Endodermal cell (in vitro differentiated cells): ENCODE results near the gene DMBT1. TPM values are rescaled to one million over a fixed set of nuclear protein-coding genes. Genes with fewer than 3 reads are reported as not detected.

Experiments
- DNase-seq: peaks from one replicate; pipeline ENCODE4 v3.0.0-alpha.2; 2017
- H3K27ac ChIP-seq: 2 replicates; pipeline ENCODE4 v1.5.1; 2013; ENCODE audit warnings: mild to moderate bottlenecking, low read depth, low read length, moderate library complexity
- H3K27me3 ChIP-seq: 2 replicates; pipeline ENCODE4 v1.6.1; 2013; ENCODE audit warnings: mild to moderate bottlenecking, low read length, moderate library complexity; ENCODE audit not compliant: insufficient read depth, control insufficient read depth, poor library complexity, severe bottlenecking
- H3K36me3 ChIP-seq: 2 replicates; pipeline ENCODE4 v1.7.0; 2013; ENCODE audit warnings: mild to moderate bottlenecking, low read length, moderate library complexity; ENCODE audit not compliant: control insufficient read depth, insufficient read depth
- H3K4me1 ChIP-seq: one replicate; pipeline ENCODE4 v1.7.0; 2013; ENCODE audit warnings: low read length; ENCODE audit not compliant: control insufficient read depth, insufficient read depth
- H3K4me3 ChIP-seq: 2 replicates; pipeline ENCODE4 v1.5.1; 2013; ENCODE audit warnings: mild to moderate bottlenecking, low read length, moderate library complexity
- H3K9ac ChIP-seq: 2 replicates; pipeline ENCODE4 v1.6.1; 2013; ENCODE audit warnings: mild to moderate bottlenecking, low read length, moderate library complexity; ENCODE audit not compliant: poor library complexity, severe bottlenecking; ENCODE audit errors: extremely low read depth
- H3K9me3 ChIP-seq: 2 replicates; pipeline ENCODE4 v1.6.1; 2013; ENCODE audit warnings: mild to moderate bottlenecking, low read length, moderate library complexity; ENCODE audit not compliant: control insufficient read depth
- H3K27ac Mint-ChIP-seq: 2 replicates; pipeline ENCODE4 v1.8.0; 2020; ENCODE audit warnings: mixed read lengths
- H3K27me3 Mint-ChIP-seq: 2 replicates; pipeline ENCODE4 v1.8.0; 2021; ENCODE audit warnings: mild to moderate bottlenecking, mixed read lengths; ENCODE audit not compliant: insufficient read depth
- H3K36me3 Mint-ChIP-seq: 2 replicates; pipeline ENCODE4 v1.8.0; 2020; ENCODE audit warnings: low read depth, mixed read lengths
- H3K4me1 Mint-ChIP-seq: 2 replicates; pipeline ENCODE4 v1.8.0; 2020; ENCODE audit warnings: mixed read lengths
- H3K4me3 Mint-ChIP-seq: 2 replicates; pipeline ENCODE4 v1.8.0; 2020; ENCODE audit warnings: mild to moderate bottlenecking, moderate library complexity, mixed read lengths
- H3K9me3 Mint-ChIP-seq: 2 replicates; pipeline ENCODE4 v1.8.0; 2020; ENCODE audit warnings: mild to moderate bottlenecking, mixed read lengths
- CTCF ChIP-seq: fragments of 200-600 bp; sonication (generic); conservative IDR thresholded peaks from 2 replicates; pipeline ENCODE4 v1.5.0; 2021; ENCODE audit warnings: antibody characterized with exemption, mild to moderate bottlenecking
- WGBS, 2 experiments: methylation state at CpG; one replicate each; pipeline versions ENCODE4 v1.1.5 to v1.1.7; 2013; ENCODE audit warnings: missing lambda C conversion rate in 2 of 2, mixed read lengths in 1 of 2; ENCODE audit not compliant: insufficient coverage in 1 of 2, insufficient read length in 1 of 2; 5-methylcytosine and 5-hydroxymethylcytosine counted together
- total RNA-seq, 2 donors: library from RNA; stranded (reverse); fragmentation: NEBNext Ultra II Directional in 1 of 2; extraction: Animal tissue kit (Norgen Biotek cat#: 25700) in 1 of 2; gene quantifications; 2 replicates in 1 of 2; 3 replicates in 1 of 2; pipeline ENCODE4 v1.2.1, GENCODE V29; 2021

DMBT1 gene
- total RNA-seq, 2 donors from 2014 or later = not detected

DNA sequence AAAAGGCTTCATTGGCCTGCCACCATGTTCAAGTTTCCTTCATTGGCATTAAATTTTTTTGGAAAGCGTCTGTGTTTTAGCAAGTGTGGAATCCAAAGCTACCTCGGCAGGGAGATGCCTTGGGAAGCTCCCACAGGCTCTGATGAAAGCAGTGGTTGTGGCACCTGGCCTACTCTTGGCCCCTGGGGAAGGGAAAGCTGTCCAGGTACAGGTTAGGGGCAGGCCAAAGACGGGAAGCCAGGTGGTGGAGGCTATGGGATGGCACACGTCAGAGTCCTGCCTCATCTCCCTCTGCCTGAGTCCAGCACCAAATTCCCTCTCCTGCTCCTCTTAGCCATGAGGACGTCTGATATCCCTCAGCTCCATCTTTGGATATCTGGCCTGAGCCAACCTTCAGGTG lies 89.3 kb downstream of the DMBT1 start:
- no peak overlapping the region for H3K27ac Mint-ChIP-seq
- Histone ChIP-seq H3K27me3 (peaks cover 73% of the 10 kb centered on the region), H3K4me1 (no peaks in the 10 kb centered on the region), H3K9me3 (peaks cover 6% of the 10 kb centered on the region), H3K36me3 (no peaks in the 10 kb centered on the region), H3K4me3 (no peak overlapping the region), H3K9ac (no peak overlapping the region), H3K27ac (no peak overlapping the region)
- no peaks in the 10 kb centered on the region for H3K36me3 Mint-ChIP-seq
- TF ChIP-seq CTCF = no peak
- no peak overlapping the region for H3K4me3 Mint-ChIP-seq
- 85 to 97% methylated on average over 3 to 5 of the region's 5 CpGs for WGBS, 2 experiments
- H3K4me1 Mint-ChIP-seq = no peaks in the 10 kb centered on the region
- H3K9me3 Mint-ChIP-seq = no peaks in the 10 kb centered on the region
- no peak for DNase-seq
- H3K27me3 Mint-ChIP-seq = peaks cover 69% of the 10 kb centered on the region

- peaks cover 72% of the 10 kb centered on the region for H3K27me3 Mint-ChIP-seq
- H3K9me3 ChIP-seq = peaks cover 6% of the 10 kb centered on the region
- no peak overlapping the region for H3K4me3 Mint-ChIP-seq
- WGBS, 2 experiments = 95 to 100% methylated on average over 2 of the region's 2 CpGs
- peak; percentile 22 for DNase-seq
- H3K9me3 Mint-ChIP-seq = no peaks in the 10 kb centered on the region
- H3K27me3 ChIP-seq = peaks cover 74% of the 10 kb centered on the region
- no peaks in the 10 kb centered on the region for H3K4me1 ChIP-seq
- H3K4me1 Mint-ChIP-seq = no peaks in the 10 kb centered on the region
- H3K9ac ChIP-seq = no peak overlapping the region
- no peak overlapping the region for H3K27ac Mint-ChIP-seq
- H3K36me3 ChIP-seq = no peaks in the 10 kb centered on the region
- TF ChIP-seq CTCF = no peak
- H3K36me3 Mint-ChIP-seq = no peaks in the 10 kb centered on the region
- no peak overlapping the region for H3K4me3 ChIP-seq
- H3K27ac ChIP-seq = no peak overlapping the region
These were observed 89.8 kb downstream of the DMBT1 start for GRCh38 chr10:122650331-122650730.

DNA sequence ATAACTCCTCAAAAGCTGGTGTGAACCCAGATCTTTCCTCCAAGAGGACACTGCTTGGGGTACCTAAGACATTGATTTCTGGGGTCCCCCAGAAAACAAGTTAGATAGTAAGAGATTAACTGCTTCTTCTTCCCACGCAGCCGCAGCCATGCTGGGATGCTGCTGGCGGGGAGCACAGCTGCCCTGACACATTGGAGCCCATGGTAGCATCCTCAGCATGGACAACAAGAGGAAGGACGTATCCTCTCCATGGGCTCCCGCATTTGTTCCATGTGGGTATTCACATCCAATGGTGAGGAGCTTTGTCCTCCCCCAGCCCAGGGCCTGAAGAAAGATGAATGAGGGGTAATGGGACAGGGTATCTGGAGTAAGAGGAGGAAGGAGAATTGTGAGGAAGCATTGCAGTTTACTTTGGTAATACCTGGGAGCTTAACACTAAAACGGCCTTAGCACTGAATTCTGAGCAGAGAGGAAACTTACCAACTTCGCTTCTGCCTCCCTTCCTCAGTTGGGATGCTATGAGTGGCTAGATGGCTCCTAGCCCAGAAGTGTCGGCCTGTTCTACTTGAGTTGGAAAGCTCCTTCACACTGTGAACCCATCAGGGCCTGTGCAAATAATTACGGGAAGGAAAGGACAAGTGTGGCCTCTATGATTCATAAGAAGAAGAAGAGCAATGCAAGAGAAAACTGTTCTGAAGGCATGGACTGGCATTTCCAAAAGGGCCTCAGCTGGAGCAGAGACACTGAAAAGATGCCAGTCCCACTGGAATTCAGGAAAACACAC lies 95.2 kb downstream of the DMBT1 start:
- Mint-ChIP-seq H3K9me3 (no peaks in the 10 kb centered on the region), H3K4me3 (no peak overlapping the region), H3K27me3 (peaks cover 83% of the 10 kb centered on the region), H3K4me1 (no peaks in the 10 kb centered on the region), H3K36me3 (no peaks in the 10 kb centered on the region), H3K27ac (no peak overlapping the region)
- Histone ChIP-seq H3K9ac (no peak overlapping the region), H3K4me1 (no peaks in the 10 kb centered on the region), H3K27ac (no peak overlapping the region), H3K27me3 (peaks cover 98% of the 10 kb centered on the region), H3K4me3 (no peak overlapping the region), H3K9me3 (peaks cover 6% of the 10 kb centered on the region), H3K36me3 (no peaks in the 10 kb centered on the region)
- 91 to 96% methylated on average over 8 to 9 of the region's 9 CpGs for WGBS, 2 experiments
- TF ChIP-seq CTCF = no peak
- no peak for DNase-seq
